Measurements from ENCODE around the gene HTT. TPM values are rescaled to one million over a fixed set of nuclear protein-coding genes. Genes with fewer than 3 reads are reported as not detected.

The HTT gene
- total RNA-seq, 1 experiment from 2014 or later, result 18.4 TPM

- H3F3A ChIP-seq (ENCODE audit: low read length, unreplicated experiment), result no peaks in the 10 kb centered on the region
- no peaks in the 10 kb centered on the region for H3K79me2 ChIP-seq (ENCODE audit: low read length)
- ChIA-PET POLR2A (ENCODE audit: unreplicated experiment) (no interaction called here), CTCF (no interaction called here)
- no TSS peak for BruUV-seq (replicated peaks)
- H3K9me3 ChIP-seq (ENCODE audit: low read length), result no peaks in the 10 kb centered on the region
- no peaks in the 10 kb centered on the region for H3K27me3 ChIP-seq (ENCODE audit: low read length)
- intact Hi-C loops (cut with micrococcal nuclease), result no loop called here
- no peaks in the 10 kb centered on the region for H3K4me1 ChIP-seq (ENCODE audit: insufficient read depth, low read length)
- no peaks in the 10 kb centered on the region for H3K9me2 ChIP-seq (replicated peaks; ENCODE audit: low read length)
- H3K4me2 ChIP-seq (ENCODE audit: low read length), result no peak overlapping the region
- peaks cover 10% of the 10 kb centered on the region for H3K36me3 ChIP-seq (ENCODE audit: low read depth, low read length)
- TF ChIP-seq EZH2phosphoT487 (IDR thresholded peaks at IDR 0.05; ENCODE audit: borderline replicate concordance, low read length) (no peak), EZH2 (IDR thresholded peaks at IDR 0.05; ENCODE audit: low read length, unreplicated experiment) (no peak)
- TF ChIP-seq, protein P1, sequence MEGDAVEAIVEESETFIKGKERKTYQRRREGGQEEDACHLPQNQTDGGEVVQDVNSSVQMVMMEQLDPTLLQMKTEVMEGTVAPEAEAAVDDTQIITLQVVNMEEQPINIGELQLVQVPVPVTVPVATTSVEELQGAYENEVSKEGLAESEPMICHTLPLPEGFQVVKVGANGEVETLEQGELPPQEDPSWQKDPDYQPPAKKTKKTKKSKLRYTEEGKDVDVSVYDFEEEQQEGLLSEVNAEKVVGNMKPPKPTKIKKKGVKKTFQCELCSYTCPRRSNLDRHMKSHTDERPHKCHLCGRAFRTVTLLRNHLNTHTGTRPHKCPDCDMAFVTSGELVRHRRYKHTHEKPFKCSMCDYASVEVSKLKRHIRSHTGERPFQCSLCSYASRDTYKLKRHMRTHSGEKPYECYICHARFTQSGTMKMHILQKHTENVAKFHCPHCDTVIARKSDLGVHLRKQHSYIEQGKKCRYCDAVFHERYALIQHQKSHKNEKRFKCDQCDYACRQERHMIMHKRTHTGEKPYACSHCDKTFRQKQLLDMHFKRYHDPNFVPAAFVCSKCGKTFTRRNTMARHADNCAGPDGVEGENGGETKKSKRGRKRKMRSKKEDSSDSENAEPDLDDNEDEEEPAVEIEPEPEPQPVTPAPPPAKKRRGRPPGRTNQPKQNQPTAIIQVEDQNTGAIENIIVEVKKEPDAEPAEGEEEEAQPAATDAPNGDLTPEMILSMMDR (conservative IDR thresholded peaks at IDR 0.05; ENCODE audit: low read depth, low read length), result no peak
- no peak overlapping the region for H2AFZ ChIP-seq (ENCODE audit: low read length)
- no peak overlapping the region for H3K9ac ChIP-seq (ENCODE audit: low read length)
- H4K20me1 ChIP-seq (ENCODE audit: low read length), result no peaks in the 10 kb centered on the region
- H3K27ac ChIP-seq (ENCODE audit: low read length), result no peak overlapping the region
- no peak for DNase-seq
- ATAC-seq, result no peak
- H3K4me3 ChIP-seq (ENCODE audit: low read length), result no peak overlapping the region
These were observed 49.7 kb downstream of the HTT start for GRCh38 chr4:3124070-3124767.

DNA sequence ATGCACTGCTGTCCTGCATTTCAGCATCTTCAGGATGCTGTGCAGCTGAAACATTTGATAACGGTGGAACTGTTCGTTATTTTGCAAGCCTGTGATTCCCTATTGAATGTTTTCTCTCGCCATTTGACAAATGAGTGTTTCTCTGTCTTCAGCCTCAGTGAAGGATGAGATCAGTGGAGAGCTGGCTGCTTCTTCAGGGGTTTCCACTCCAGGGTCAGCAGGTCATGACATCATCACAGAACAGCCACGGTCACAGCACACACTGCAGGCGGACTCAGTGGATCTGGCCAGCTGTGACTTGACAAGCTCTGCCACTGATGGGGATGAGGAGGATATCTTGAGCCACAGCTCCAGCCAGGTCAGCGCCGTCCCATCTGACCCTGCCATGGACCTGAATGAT is 52.6 kb downstream of the HTT start:
- POLR2A ChIA-PET (ENCODE audit: unreplicated experiment), result no interaction called here
- H3K9me2 ChIP-seq (replicated peaks; ENCODE audit: low read length), result no peaks in the 10 kb centered on the region
- BruUV-seq (replicated peaks), result no TSS peak
- H3K79me2 ChIP-seq (ENCODE audit: low read length), result no peaks in the 10 kb centered on the region
- no peak overlapping the region for H2AFZ ChIP-seq (ENCODE audit: low read length)
- H3K9me3 ChIP-seq (ENCODE audit: low read length), result no peaks in the 10 kb centered on the region
- peaks cover 10% of the 10 kb centered on the region for H3K36me3 ChIP-seq (ENCODE audit: low read depth, low read length)
- no peak for ATAC-seq
- no peaks in the 10 kb centered on the region for H3K4me1 ChIP-seq (ENCODE audit: insufficient read depth, low read length)
- CTCF ChIA-PET, result no interaction called here
- TF ChIP-seq EZH2phosphoT487 (IDR thresholded peaks at IDR 0.05; ENCODE audit: borderline replicate concordance, low read length) (no peak), EZH2 (IDR thresholded peaks at IDR 0.05; ENCODE audit: low read length, unreplicated experiment) (no peak)
- TF ChIP-seq, protein P1 (conservative IDR thresholded peaks at IDR 0.05; ENCODE audit: low read depth, low read length), result no peak
- no peak overlapping the region for H3K27ac ChIP-seq (ENCODE audit: low read length)
- H3K9ac ChIP-seq (ENCODE audit: low read length), result no peak overlapping the region
- no peak overlapping the region for H3K4me2 ChIP-seq (ENCODE audit: low read length)
- intact Hi-C loops (cut with micrococcal nuclease), result no loop called here
- no peak overlapping the region for H3K4me3 ChIP-seq (ENCODE audit: low read length)
- H3F3A ChIP-seq (ENCODE audit: low read length, unreplicated experiment), result no peaks in the 10 kb centered on the region
- H4K20me1 ChIP-seq (ENCODE audit: low read length), result no peaks in the 10 kb centered on the region
- DNase-seq, result no peak
- no peaks in the 10 kb centered on the region for H3K27me3 ChIP-seq (ENCODE audit: low read length)

GRCh38 chr4:3128058-3128457 is 53.6 kb downstream of the HTT start:
- DNase-seq, result no peak
- no peaks in the 10 kb centered on the region for H3F3A ChIP-seq (ENCODE audit: low read length, unreplicated experiment)
- H3K9me2 ChIP-seq (replicated peaks; ENCODE audit: low read length), result no peaks in the 10 kb centered on the region
- H2AFZ ChIP-seq (ENCODE audit: low read length), result no peak overlapping the region
- H3K4me1 ChIP-seq (ENCODE audit: insufficient read depth, low read length), result no peaks in the 10 kb centered on the region
- H4K20me1 ChIP-seq (ENCODE audit: low read length), result no peaks in the 10 kb centered on the region
- no peak overlapping the region for H3K27ac ChIP-seq (ENCODE audit: low read length)
- ChIA-PET CTCF (no interaction called here), POLR2A (ENCODE audit: unreplicated experiment) (no interaction called here)
- no peak overlapping the region for H3K9ac ChIP-seq (ENCODE audit: low read length)
- H3K4me3 ChIP-seq (ENCODE audit: low read length), result no peak overlapping the region
- no peak for ATAC-seq
- TF ChIP-seq EZH2phosphoT487 (IDR thresholded peaks at IDR 0.05; ENCODE audit: borderline replicate concordance, low read length) (no peak), EZH2 (IDR thresholded peaks at IDR 0.05; ENCODE audit: low read length, unreplicated experiment) (no peak)
- TF ChIP-seq, protein P1 (conservative IDR thresholded peaks at IDR 0.05; ENCODE audit: low read depth, low read length), result no peak
- BruUV-seq (replicated peaks), result no TSS peak
- peaks cover 9% of the 10 kb centered on the region for H3K36me3 ChIP-seq (ENCODE audit: low read depth, low read length)
- intact Hi-C loops (cut with micrococcal nuclease), result no loop called here
- no peaks in the 10 kb centered on the region for H3K9me3 ChIP-seq (ENCODE audit: low read length)
- H3K4me2 ChIP-seq (ENCODE audit: low read length), result no peak overlapping the region
- no peaks in the 10 kb centered on the region for H3K79me2 ChIP-seq (ENCODE audit: low read length)
- H3K27me3 ChIP-seq (ENCODE audit: low read length), result no peaks in the 10 kb centered on the region
